Measurements from ENCODE around the gene SLC12A2. TPM values are rescaled to one million over a fixed set of nuclear protein-coding genes. Genes with fewer than 3 reads are reported as not detected.

The SLC12A2 gene
- total RNA-seq, 1 donor from 2014 or later: 49.8 TPM

DNA sequence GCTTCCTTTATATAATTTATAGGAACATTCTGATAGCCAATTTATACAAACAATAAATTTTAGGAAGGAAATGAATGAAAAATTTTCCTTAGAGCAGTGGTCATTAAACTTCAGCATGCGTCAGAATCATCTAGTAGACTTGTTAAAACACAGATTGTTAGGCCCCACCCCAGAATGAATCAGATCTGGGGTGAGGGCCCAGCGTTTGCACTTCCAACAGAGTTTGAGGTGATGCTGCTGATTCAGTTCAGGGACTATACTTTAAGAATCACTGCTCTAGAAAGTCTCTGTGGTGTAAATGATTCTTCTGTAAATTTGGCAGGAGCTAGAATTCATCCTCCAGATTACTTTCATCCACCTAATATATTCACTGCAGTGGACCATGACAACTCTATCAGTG is 80.4 kb downstream of the SLC12A2 start:
- peak in 1 of 2 donors; percentile 21 for DNase-seq (ENCODE audit: low read depth in 2 of 2)

DNA sequence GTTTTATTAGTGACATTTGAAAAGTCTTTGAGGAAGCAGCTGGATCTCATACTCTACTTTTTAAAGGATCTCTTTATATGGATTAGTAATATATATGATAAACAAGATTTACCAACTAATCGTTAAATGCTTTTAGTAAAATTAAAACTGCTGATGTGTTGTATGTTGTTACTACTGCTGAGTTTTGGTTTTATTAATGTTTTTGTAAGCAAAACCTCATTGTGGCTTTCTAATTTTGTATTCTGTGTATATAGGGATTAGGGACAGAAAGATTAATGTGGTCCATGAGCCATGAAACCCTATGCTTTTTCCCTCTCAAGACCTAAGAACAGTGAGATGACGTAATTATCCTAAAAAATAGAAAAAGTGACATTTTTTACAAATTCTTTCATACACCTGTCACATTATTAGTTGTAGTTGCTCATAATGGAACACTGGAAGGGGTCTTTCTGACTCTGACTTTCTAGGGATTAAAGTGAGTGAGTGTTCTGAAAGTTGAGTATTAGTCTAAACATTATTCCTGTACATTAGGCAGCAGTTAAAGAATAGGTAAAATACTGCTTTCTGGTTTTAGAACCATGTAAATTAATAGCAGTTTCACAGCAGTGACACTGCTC is 85.9 kb downstream of the SLC12A2 start:
- no peak for DNase-seq (ENCODE audit: low read depth in 2 of 2)

DNA sequence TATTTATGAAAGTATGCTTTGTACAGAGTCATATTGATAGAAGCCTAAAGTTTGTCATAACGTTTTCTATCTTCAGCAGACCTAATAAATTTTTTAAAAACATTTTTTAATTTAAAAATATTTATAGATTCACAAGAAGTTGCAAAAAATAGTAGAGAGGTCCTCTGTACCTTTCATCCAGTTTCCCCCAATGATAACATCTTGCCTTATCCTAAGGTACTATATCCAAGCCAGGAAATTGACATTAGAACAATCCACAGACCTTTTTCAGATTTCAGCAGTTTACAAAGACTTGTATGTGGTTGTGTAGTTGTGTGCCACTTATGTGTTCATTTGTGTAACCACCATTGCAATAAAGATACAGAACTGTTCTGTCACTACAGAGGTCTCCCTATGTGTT is 88.5 kb downstream of the SLC12A2 start:
- DNase-seq (ENCODE audit: low read depth in 2 of 2): no peak

DNA sequence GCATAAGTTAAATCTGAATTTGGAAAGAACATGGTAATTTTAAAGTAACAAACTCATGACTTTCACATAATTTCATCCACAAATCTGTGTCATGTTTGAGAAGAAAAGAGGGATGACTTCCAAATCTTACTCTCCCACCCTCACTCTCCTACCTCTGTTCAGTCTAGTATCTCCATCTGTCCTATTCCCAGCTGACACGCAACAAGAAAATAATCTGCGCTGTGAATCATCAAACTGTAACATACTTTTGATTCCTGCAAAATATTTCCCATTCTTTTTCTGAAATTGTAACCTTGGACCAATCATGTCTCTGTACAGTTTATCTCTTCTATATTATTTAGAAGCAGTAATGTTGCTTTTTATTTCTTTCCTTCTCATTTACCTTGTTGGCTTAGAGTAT is 91.4 kb downstream of the SLC12A2 start:
- DNase-seq (ENCODE audit: low read depth in 2 of 2): no peak

DNA sequence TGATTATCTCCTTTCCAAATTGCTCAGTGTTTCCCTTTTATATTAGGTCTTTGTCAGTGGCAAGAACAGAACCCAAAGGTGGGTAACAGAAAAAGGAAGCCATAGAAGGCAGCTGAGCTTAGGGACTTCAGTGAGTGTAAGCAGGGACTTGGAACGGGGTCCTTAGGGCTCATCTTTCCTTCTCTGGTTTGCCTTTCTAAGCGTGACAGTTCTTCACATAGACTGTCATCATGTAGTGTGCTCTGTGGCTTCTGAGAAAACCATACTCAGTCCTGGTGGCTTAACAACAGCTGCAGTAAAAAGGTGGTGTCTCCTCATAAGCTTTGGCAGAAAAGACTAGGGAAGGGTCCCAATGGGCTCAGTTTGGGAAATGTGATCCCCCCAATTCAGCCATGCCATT is 108.8 kb downstream of the SLC12A2 start:
- no peak for DNase-seq (ENCODE audit: low read depth in 2 of 2)

DNA sequence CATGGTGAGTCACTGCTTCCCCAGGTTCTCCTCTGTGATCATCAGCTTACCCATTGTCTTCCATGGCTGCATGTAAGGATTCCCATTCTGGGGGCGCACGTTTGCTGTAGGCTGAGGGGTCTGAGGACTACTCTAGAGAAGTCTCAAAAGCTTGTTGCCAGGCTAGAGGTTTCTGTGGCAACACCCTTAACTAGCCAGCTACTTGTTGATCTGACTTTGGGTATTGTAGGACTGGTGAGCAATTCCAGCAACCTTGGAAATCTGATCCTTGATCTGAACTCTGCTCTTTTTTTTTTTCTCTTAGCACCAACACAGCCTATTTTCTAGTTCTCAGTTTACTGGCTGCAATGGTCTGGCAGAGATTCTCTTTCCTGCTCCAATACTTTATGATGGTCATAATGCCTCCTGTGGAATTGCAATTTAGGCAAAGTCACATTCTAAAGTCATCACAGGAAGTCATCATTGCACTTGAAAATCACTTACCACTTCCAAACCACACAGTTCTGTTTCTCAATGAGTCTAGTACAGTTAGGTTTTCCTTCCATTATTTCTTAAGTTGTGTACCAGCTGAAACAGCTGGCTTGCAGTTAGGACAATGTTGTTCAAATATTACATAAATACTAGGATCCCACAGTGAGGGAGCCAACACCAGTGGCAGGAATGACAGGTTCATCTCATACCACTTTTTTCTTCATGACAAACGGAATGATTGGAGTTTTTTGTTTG is 110.3 kb downstream of the SLC12A2 start:
- DNase-seq (ENCODE audit: low read depth in 2 of 2): no peak

DNA sequence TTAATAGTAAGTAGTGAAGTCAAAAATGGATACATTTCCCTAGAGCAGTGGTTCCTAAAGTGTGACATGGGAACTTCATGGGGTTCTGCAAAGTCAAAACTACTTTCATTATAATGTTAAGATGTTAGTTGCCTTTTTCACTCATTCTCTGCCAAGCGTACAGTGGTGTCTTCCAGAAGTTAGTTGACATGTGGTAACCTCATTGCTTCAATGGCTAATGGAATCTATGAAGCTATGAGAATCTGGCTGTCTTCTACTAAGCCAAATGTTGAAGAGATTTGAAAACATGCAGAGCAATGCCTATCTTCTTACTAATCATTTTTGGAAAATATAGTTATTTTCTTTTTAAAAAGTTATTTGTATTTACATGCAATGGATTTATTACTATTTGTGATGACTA is 111.8 kb downstream of the SLC12A2 start:
- DNase-seq (ENCODE audit: low read depth in 2 of 2): no peak

DNA sequence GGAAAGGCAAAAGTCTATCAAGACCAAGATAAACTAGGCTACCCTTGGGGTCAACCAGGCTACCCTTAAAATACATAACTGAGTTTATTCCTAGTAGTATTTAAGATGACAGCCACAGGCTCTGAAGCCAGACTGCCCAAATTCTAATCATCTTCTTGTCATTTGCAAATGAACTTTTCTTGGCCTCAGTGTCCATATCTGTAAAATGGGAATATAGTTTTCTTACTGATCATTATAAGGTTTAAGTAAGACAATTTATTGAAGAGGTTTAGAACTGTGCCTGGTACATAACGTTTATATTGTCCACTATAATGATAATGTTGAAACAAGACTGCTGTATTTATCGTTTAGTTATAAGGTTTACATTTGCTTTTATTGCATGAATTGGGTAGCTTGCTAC is 112.5 kb downstream of the SLC12A2 start:
- no peak for DNase-seq (ENCODE audit: low read depth in 2 of 2)

DNA sequence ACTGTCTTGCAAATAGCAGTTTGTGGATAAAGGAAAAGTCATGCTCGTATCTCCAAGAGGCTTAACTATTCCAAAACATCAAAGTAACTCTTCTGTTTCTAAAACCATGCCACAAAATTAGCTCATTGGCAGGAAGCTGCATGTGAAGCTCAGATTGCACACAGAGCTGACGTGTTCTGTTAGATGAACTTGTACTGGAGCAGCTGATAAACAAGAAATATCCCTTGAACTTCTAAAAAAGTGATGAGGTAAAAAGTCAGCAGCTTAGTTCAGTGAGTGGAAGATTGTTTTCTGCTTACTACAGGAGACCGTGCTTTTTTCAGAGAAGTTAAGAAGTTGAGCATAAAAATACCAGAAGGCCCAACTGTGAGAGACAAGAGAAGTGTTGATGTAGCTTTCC is 113.2 kb downstream of the SLC12A2 start:
- DNase-seq (ENCODE audit: low read depth in 2 of 2): no peak

DNA sequence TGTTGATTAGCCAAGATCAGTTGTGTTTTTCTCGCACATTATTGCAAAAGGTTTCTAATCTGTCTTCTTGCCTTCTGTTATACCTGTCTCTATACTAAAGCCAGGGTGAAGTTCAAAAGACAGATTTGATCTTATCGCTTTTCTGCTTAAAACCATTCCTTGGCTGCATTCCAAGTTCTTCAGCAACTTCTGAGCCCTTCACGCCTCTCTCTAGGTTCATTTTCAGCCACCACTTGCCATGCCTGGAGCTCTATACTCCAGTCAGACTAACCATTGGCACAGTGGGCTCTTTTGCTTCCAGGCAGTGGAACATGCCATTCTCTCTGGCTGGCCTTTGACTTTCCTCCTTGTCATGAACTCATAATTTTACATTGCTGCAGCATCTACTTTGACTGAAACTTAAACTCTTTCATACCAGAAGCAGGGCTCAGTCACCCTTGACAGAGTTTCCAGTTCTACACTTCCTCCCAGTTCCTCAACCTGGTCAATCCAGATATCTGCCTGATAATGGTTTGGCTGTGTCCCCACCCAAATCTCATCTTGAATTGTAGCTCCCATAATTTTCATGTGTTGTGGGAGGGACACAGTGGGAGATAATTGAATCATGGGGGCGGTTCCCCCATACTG is 114.4 kb downstream of the SLC12A2 start:
- no peak for DNase-seq (ENCODE audit: low read depth in 2 of 2)

DNA sequence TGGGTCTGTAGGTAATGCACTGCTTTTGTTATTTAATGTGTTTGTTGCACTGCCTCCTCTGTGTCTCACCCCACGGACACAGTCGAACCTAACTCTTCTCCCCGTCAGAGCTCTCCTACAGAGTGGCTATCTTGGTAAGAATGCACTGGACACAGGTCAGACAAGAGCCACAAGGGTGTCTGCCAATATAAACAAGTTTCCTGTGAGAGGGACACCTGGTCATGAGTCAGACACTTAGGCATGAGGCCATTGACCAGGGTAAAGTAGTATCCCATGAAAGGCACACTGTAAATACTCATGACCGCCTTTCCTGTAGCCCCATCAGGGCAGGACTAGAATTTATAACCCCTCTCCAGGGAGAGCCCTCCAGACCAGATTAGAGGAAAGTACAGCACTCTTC is 115.5 kb downstream of the SLC12A2 start:
- DNase-seq (ENCODE audit: low read depth in 2 of 2): peak in 1 of 2 donors; percentile 85

DNA sequence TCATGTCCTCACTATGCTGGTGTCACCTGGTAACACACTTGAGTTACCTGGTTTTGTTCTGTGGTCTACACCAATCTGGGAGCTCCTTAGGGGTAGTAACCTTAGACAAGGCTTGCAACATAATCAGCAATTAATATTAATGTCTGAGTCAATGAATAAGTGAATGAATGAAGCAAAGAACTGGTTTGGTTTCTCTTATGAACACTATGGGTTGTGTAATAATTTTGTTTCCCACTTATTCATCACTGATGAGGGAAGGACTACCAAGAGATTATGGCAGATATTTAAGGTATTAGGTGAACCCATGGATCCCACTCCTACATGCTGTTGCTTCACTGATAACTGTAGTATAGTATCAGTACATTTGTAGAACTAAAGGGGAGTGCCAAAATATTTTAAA is 116.0 kb downstream of the SLC12A2 start:
- DNase-seq (ENCODE audit: low read depth in 2 of 2): no peak

DNA sequence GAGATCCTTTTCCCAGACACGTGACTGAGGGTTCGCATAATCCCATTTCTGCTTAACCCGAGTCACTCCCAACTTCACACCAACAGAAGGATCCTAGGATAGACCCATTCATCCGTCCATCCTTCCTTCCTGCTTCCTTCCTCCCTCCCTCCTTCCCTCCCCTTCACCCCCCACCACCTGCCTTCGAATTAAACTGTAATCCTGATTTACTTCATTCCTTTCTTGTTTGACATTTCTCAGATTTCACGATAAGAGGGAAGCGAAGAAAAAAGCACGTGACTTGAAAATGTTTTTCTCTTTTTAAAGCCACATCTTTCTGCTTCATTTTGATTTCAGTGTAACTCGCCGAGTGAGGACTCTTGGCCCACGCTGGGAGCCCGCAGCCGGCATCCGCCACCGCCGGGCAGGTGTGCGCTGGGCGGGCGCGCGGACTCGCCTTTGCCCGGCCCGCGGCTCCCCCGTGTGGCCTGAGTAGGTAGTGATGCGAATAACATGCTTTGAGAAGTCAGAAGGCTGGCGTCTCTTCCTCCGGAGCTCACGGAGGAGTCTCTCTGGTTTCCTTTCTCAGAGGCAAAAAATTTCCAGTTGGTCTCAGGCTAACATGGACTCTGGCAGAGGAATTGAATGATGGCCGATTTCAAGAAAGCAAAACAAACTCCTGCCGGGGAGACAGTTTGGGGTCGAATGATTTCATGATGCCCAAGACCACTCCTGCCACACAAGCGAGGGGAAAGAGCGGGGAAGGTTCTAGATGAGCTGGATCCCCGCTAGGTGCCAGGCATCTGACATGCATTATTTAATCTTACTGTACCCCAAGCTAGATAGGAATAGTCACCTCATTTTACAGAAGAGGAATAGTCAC is 117.7 kb downstream of the SLC12A2 start:
- peak; percentile 1 to 61 for DNase-seq (ENCODE audit: low read depth in 2 of 2)

DNA sequence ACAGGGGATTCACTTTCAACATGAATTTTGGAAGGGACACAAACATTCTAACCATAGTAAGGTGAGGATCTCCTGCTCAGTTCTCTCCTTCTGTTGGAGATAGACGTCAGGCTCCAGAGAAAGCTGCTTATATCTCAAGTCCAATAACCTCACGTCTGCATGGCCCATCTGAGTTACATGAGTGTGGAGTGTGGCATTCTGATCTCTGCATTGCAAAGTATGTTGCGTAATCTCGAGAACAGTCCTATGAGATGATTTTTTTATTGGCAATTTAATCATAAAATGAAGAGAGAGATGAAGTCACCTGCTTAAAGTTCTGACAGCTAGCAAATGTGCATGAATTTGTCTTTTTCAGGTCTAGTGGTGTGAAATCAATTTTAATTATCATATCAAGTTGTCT is 118.8 kb downstream of the SLC12A2 start:
- no peak for DNase-seq (ENCODE audit: low read depth in 2 of 2)

DNA sequence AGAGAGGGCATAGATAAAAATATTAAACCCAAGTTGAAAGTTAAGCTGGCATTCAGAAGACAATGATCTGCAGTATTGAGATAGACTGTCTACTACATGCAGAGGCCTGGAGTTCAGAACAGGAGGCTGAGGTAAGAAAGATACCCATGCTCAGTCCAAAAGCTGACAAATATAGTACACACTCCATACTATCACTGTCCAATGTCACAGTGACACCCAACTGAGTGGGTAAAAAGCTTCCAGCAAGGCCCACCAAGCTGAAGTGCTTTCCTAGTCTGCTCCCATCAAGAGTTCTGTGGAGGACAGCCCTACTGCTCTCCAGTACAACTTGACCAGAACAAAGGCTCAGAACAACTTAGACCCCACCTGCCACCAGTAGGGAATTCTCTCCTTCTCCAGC is 124.9 kb downstream of the SLC12A2 start:
- DNase-seq (ENCODE audit: low read depth in 2 of 2): no peak

DNA sequence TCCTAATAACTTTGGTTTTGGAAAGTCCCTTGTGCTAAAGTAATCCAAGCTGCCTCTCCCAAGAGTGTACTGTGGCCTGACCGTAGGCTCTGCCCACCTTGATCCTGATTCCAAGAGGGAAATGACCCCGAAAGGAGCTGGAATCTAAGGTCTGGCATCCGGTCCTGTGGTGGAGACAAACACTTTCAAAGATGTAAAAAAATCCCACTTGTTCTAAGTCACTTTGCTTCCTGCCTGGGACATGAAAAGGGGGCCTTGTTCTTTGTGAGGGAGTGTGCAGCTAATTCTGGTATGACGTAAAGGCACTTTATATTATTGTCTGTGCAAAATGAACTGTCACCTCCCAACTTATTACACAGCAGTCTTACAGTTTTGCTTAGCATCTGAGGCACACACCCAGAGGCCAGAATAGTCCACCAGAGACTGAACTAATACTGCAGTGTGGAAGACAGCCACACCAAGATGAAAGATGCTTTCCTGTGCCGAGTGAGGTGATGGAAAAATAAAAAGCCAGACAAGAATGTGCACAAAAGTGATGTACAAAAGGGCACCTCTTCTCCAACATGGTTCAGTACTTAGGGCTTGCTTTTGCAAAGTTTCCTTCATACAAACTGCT is 128.7 kb downstream of the SLC12A2 start:
- DNase-seq (ENCODE audit: low read depth in 2 of 2): no peak

DNA sequence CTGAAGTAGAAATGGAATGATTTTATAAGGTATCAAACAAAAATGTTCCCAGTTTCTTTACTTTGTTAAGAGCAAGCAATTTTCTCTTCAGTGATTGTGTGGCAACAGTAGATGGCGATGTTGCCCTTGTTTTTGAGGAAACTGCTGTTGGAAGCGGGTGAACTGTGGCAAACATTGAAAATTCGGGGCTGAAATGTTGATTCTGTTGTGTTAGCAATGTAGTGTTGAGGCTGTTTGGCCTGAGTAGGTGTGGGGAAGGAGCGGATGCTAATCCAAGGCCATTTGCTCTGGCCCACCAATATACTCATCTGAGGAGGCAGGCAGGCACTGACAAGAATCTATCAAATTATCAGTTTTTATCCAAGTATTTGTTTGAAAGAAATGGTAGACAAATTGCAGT is 129.8 kb downstream of the SLC12A2 start:
- DNase-seq (ENCODE audit: low read depth in 2 of 2): peak; percentile 58 to 69

DNA sequence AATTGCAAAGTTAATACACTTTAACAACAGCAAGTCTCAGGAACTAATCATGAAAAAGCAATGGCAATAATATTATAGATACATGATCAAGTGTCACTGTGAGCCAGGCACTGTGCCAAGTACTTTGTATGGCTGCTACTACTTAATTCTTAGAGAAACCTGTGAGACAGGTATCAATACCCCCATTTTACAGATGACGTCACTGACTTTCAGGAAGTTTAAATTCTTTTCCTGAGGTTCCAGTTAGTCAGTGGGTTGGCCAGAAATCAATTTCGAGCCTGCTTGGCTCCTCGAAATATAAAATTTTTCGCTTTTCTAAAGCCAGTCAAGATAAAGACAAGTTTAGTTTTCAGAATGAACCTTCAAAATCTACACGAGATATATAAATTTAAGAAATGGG is 130.3 kb downstream of the SLC12A2 start:
- no peak for DNase-seq (ENCODE audit: low read depth in 2 of 2)

DNA sequence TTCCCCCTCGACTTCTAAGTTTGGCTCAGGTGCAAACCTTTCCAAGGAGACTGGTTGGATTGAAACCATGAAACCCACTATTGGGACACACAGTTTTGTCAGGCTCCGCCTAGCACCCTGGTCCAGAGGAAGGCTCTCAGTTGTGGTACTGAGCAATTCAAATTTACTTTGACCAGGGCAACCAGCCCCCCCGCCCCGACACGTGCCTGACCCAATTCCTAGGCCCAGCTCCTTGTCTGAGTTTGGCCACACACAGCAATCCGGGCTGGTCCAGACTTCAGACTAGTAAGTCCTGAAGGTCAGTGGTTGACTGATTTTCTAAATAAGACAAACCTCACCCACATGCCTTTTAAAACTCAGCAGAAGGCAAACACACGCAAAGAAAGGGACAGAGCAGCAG is 132.7 kb downstream of the SLC12A2 start:
- DNase-seq (ENCODE audit: low read depth in 2 of 2): no peak

DNA sequence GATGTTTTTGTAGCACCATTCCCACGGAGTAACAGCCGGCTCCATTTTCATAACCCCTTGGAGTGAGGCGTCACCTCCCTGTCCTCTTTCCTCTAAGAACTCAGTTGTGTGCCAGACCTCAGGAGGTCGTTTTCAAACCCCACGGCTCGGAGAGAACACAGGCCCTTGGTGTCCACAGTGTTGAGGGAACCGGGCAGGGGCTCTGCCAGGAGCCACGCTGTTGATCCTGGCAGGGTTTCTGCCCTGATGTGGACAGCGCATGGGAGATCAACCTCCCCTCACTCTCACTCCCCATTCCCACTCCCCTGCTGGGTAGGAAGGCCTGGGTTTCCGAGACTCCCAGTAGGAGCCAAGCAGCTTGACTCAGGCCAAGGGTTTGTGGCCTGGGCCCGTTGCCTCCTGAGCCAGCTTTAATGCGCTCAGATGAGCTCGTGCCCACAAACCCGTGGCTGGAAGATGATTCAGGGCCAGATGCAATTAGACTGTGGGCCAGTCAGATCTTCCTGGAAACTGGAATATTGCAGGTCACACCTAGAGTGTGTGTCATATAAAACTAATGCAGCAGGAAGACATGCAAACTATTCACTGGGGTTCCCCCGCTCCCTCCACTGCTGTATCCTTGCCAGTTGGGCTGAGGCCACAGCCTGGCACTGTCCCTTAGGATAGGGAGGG is 133.4 kb downstream of the SLC12A2 start:
- DNase-seq (ENCODE audit: low read depth in 2 of 2): no peak

DNA sequence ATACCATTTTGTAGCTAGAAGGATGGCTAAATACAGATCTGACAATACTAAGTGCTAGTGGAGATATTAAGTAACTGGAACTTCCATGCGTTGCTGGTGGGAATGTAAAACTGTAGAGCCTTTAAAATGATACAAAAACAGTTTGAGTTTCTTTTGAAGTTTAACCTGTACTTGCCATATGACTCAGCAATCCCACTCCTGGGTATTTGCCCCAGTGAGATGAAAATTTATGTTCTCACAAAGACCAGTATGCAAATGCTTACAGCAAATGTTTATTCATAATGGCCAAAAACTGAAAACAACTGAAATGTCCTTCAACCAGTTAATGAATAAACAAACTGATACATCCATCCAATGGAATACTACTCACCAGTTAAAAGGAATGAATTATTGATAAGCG is 137.3 kb downstream of the SLC12A2 start:
- no peak for DNase-seq (ENCODE audit: low read depth in 2 of 2)
